ENCODE results near the gene C20orf204. TPM values are rescaled to one million over a fixed set of nuclear protein-coding genes. Genes with fewer than 3 reads are reported as not detected.
A peak's percentile ranks its signal among the peaks of the same experiment; 100 is the strongest.

Gene C20orf204
- total and polyA plus RNA-seq, 10 of the 15 experiments (the other 5 are each of a cell fraction or from before 2014, with no cell fraction given): 0.24 to 56.0 (median 12.4) TPM

DNA sequence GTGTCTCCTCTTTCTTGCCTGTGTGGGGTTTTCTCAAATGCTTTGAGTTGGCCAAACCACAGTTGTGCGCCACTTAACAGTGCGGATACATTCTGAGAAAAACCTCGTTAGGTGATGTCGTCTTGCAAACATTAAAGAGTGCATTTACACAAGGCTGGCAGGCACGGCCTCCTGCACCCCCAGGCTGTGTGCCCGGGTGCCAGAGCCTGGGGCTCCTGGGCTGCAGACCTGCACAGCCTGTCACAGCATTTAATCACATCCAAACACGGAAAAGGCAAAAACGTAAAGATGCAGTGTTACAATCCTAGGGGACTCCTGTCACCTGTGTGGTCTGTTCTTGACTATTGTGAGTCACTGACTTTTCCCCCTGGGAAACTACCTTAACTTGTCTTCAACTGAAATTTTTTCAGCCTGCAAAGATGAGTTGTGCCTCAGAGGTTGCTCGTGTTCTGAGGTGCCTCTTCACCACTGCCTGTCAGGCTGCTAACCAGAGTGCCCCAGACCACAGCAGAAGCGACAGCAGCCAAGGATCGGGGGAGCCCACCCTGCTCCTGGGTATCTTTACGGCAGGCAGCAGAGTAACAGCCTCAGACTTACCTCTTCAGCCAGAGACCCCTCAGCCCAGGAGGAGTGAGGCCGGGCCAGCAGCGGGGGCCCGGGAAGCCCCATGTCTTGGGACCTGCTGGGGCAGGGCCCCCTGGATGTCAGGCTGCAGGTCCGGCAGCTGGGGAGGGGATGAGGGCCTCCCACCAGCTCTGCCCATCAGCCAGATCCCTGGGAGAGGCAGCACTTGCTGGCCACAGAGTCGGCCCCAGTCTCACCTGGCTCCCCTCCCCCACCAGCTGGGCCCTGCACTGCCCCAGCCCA, 683 bp upstream of the C20orf204 start (continued):
- TF ChIP-seq, protein P1, sequence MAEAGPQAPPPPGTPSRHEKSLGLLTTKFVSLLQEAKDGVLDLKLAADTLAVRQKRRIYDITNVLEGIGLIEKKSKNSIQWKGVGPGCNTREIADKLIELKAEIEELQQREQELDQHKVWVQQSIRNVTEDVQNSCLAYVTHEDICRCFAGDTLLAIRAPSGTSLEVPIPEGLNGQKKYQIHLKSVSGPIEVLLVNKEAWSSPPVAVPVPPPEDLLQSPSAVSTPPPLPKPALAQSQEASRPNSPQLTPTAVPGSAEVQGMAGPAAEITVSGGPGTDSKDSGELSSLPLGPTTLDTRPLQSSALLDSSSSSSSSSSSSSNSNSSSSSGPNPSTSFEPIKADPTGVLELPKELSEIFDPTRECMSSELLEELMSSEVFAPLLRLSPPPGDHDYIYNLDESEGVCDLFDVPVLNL (IDR thresholded peaks at IDR 0.05; ENCODE audit: low read depth, low read length): no peak
- TF ChIP-seq CHD4 (IDR thresholded peaks at IDR 0.05) (no peak), ETV6 (conservative IDR thresholded peaks at IDR 0.05 in 1 of 2, IDR thresholded peaks at IDR 0.05 in 1 of 2; ENCODE audit: borderline replicate concordance in 1 of 2, low read depth in 1 of 2) (peak in 1 of 2 experiments; percentile 73; a peak in 1 of 4 replicates), JUNB (IDR thresholded peaks at IDR 0.05) (peak; percentile 58), CHD1 (IDR thresholded peaks at IDR 0.05; ENCODE audit: low read depth, low read length) (no peak), IKZF2 (IDR thresholded peaks at IDR 0.05) (peak; percentile 77 to 81; a peak in 3 of 4 replicates), SUZ12 (IDR thresholded peaks at IDR 0.05; ENCODE audit: unreplicated experiment) (no peak), EED (IDR thresholded peaks at IDR 0.05; ENCODE audit: low read depth) (0 out of 2 replicates have a peak, but pooled peaks have one; percentile 43), PBX3 (IDR thresholded peaks at IDR 0.05; ENCODE audit: insufficient replicate concordance, low read depth, low read length) (peak; percentile 22), SIN3A (IDR thresholded peaks at IDR 0.05; ENCODE audit: low read depth, low read length) (no peak), YBX1 (IDR thresholded peaks at IDR 0.05) (no peak), STAT3 (IDR thresholded peaks at IDR 0.05; ENCODE audit: low read depth, low read length) (no peak)
- TF ChIP-seq, protein P2, sequence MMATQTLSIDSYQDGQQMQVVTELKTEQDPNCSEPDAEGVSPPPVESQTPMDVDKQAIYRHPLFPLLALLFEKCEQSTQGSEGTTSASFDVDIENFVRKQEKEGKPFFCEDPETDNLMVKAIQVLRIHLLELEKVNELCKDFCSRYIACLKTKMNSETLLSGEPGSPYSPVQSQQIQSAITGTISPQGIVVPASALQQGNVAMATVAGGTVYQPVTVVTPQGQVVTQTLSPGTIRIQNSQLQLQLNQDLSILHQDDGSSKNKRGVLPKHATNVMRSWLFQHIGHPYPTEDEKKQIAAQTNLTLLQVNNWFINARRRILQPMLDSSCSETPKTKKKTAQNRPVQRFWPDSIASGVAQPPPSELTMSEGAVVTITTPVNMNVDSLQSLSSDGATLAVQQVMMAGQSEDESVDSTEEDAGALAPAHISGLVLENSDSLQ (IDR thresholded peaks at IDR 0.05): peak; percentile 69

Measured in GM12878 (cell line).